Stimulated activated CD4-positive, alpha-beta T cell treated with anti-CD3 and anti-CD28 coated beads, TNF-alpha, amount 100 ng/mL, for 24 hours (primary cell): ENCODE data around the gene IQCN.
A peak's percentile ranks its signal among the peaks of the same experiment; 100 is the strongest.

Experiments
- DNase-seq, 3 experiments: peaks; one replicate each; pipeline ENCODE4 v3.0.0-alpha.2; 2020; ENCODE audit warnings: low read depth in 3 of 3

Gene IQCN

DNA sequence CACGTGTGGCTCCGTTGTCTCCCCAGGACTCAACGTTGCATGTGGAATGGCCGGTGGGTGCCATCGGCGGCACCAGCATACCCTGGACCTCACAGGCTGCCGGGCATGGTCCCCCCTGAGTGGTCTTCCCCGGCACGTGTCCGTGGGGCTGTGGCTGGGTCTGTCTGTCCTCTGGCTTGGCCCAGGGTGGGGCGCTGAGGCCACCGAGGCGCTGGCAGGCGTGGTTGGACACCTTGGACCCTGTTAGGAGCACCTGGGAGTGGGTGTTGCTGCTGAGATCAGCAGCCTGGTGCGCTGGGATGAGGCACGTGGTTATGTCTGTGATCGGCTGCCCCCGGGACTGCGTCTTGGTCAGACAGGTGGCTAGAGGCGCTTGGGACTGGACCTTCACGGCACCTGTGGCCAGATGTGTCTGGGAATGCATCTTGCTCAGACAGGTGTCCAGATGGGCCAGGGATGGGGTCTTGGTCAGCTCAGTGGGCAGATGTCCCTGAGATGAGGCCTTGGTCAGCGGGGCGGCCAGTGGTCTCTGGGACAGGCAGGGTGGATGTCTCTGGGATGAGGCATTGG, 9.2 kb downstream of the IQCN start:
- DNase-seq: no peak

DNA sequence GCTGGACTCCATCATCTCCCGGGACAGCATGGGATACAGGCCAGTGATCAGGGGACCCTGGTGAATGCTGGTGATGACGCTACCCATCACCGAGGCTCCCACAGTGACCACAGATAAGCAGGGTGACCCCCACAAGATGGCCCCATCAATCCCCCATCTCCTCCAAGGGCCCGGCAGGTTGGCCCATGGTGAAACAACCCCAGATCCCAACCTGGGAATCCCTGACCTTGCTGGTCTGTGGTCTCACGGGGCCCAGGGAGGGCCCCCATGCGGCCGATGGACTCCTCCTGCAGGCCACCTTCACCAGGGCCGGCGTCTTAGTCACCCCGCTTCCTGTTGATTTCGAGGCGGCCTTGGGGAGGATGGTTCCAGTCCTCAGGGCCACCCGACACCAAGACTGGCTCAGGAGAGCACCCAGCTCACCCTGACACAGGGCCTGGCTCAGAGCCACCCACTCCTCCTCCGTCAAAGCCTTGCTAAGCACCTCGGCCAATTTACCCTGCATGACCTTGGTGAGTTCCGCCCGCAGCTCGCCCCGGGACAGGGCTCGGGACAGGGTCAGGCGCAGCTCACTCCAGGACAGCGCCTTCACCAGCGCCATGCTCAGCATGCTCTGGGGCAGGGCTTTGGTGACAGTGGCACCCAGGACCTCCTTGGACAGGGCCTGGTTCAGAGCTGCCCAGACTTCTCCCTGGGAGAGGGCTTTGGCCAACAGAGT, 10.0 kb downstream of the IQCN start:
- no peak for DNase-seq

DNA sequence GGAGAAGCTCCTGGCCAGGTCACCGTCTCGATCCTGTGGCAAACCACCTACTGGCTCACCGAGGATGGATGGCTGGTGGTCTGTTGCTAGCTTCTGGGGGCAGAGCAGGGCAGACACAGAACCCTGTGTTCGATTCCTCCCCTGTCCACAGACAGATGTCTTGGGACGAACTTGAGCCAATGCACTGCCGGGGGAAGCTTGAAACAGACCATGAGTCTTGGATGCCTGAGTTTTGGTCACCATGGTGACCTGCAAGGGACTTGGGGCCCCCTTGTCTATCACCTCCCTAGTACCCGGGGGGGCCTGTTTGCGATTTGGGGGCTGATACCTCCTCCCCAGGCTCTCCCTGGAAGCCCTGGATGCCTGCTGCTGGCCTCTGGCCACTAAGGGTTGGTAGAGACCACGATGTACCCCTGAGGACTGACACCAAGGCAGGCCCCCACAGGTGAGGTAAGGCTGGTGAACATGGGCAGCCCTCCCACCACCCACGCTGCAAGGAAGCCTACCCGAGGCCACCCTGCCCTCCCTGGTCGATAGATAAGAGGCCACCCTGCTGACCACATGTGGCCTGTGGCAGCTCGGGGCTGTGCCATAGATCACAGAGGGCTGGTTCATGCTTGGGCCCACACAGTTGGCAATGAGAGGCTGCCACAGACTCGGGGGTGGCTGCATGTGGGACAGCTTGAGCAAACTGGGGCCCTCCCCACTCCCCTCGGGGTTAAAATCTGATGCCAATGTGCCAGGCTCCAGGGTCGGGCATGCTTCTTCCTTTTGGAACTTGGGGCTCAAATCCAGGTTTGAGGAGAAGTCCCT, 10.7 kb downstream of the IQCN start:
- no peak for DNase-seq

DNA sequence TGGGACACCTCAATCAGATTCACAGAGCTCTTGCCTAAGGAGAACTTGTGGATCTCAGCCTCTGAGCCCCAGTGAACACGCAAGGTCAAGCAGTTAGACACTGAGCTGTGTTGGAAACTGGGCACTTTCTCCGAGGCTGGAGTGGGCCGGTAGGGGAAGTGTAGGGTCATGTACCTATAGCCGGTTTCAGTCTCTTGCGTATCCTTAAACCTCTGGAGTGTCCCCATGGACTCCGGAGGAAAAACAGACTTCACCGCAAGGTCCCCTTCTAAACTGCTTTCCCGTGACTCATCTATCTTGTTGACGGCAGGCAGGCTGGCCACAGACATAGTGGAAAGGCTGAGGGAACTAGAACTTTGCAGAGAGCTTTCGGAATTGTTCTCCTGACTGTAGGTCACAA, 11.3 kb downstream of the IQCN start:
- no peak for DNase-seq

DNA sequence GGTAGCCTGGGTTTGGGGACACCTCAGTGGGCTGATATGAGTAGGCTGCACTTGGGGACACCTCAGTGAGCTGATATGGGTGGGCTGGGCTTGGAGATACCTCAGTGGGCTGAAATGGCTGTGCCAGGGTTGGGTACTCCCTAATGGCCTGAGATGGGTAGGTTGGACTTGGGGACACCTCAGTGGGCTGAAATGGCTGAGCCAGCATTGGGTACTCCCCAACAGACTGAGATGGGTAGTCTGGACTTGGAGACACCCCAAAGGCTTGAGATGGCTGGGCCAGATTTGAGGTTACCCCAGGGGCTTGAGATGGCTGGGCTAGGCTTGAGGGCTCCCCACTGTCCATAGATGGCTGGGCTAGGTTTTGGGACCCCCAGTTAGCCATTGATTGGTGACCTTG, 12.1 kb downstream of the IQCN start:
- DNase-seq: no peak

DNA sequence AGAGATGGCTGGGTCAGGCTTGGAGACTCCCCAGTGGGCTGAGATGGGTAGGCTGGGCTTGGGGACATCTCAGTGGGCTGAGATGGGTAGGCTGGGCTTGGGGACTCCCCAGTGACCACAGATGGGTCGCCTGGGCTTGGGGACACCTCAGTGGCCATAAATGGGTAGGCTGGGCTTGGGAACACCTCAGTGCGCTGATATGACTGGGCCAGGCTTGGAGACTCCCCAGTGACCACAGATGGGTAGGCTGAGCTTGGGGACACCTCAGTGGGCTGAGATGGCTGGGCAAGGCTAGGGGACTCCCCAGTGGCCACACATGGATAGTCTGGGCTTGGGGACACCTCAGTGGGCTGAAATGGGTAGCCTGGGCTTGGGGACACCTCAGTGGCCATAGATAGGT, 12.8 kb downstream of the IQCN start:
- no peak for DNase-seq

DNA sequence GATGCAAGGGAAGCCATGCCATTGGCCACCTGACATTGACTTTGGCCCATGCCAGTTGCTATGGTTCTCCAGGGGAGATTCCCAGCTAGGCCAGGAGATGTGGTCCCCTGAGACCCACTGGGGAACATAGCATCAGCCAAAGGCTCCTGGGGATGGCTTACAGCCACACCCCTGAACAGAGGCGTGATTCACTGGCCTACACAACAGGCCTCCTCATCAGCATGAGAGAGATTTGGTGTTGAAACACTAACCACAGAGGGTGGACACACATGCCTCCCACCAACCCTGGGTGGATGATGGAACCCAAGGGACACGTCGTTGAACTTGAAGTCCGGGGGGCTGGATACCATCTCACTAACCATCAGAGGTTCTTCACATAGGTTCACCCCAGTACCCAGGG, 14.4 kb downstream of the IQCN start:
- no peak for DNase-seq

DNA sequence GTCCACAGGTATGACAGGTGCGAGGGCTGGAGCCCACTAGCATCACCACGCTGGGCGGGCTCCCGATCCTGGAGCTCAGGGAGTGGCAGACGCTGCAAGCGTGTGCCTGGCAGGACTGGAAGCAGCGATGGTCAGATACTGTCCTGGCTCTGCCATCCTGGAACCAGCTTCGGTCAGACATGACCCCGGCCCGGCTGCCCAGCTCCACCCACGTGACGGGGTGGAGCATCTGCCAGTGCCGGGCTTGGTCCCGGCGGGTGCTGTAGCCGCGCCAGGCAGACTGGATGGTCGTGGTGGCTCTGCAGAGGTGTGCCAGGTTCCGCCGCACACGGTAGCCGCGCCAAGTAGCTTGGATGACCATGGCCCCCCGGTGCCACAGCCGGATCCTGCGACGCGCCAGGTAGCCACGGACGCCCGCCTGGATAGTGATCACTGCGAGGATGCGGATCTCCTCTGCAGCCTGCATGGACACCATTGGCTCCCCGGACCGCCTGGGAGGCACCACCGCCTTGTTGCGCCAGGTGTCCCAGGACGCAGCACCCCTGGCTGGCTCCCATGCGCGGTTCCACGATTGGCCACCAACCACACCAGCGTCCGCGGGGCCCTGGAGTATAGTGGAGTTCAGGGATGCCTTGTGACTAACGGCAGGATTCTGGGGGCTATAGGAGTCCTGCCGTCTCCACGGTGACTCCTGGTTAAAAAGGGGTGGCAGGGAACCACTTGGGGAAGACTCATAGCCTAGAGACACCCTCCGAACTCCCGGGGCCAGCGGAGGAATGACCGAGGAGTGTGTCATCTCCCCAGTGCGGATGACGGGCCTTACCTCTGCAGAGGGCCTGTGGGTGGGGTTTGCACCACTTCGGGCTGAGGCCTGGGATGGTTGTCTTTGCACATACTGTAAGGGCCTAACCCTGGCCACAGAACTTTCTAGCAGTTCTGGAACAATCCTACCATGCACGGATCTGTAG, 16.5 kb downstream of the IQCN start:
- DNase-seq: no peak

DNA sequence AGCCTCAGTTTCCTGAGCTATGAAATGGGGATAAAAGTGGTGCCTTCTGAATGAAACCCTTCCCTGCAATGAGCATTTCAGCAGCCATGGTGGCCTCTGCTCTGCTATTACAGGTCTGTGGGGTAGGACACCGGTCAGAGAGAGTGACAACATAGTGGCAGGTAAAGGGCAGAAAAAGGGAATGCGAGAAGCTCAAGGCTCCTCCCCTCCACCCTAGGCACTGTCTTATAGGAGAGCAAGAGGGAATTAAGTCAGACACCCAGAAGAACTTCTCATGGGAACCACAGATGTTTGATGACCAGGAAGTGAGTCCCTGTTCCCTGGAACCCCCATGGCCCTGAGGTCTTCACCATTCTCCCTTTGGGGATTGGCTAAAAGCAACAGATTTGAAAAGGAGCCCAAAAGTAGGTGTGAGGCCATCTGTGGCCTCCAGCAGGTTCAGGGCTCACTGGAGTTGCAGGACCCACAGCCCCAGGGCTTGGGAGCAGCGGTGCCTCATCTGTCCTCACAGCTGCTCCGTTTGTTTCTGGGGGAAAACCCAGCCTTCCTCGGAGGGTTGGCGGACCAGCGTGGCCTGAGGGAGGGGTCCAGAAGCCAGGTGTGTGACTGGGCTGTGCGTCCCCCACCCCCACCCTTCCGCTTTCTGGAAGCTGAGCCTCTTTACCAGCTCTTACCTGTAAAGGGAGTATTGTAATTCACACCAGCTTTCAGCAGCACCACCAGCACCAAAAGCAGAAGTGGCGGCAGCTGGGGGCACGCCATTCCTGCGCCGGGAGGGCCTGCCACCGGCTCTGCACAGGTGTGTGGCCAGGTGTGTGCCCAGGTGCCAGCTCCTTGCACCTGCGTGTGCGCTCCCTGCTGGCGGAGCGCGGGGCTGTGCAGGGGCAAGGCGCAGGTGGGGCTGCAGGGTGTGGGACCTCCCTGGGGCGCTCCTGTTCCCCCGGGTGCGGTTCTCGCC, 19.4 kb downstream of the IQCN start:
- DNase-seq: no peak

DNA sequence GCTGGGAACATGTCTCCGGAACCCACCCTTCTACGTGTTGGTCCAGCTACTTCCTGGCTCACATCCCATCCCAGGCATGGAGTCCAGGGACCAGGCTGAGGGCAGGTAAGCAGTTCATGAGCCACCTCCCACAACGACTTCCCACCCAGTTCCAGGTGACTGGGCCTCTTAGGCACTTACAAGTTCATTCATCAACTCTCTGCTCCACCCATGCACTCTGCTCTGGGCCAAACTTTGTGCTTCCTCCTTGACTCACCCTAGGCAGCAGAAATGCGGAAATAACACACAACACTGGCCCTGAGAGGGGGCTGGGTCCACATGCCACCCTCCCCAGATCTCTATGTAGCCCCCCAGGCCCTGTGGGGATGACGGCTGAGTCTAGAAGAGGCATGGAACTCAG, 20.5 kb downstream of the IQCN start:
- DNase-seq: no peak

DNA sequence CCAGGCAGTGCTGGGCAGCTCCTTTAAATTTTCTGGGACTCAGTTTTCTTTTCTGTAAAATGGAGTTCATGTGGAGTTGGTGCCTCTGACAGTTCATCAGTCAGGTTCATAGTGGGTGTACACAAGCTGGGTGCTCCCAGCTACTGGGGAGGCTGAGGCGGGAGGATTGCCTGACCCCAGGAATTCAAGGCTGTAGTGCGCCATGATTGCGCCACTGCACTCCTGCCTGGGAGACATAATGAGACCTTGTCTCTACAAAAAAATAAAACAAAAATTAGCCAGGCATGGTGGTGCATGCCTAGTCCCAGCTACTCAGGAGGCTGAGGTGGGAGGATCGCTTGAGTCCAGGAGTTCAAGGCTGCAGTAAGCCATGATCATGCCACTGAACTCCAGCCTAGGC, 21.1 kb downstream of the IQCN start:
- no peak for DNase-seq

DNA sequence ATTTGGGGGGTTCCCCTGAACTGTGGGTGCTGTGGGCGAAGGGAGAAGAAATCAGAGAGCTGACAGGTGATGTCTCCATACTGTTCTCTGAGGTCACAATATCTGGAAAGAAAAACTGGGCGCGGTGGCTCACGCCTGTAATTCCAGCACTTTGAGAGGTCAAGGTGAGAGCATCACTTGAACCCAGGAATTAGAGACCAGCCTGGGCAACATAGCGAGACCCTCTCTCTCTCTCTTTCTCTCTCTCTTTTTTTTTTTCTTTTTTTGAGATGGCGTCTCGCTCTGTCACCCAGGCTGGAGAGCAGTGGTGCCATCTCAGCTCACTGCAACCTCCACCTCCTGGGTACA, 21.9 kb downstream of the IQCN start:
- DNase-seq: no peak

DNA sequence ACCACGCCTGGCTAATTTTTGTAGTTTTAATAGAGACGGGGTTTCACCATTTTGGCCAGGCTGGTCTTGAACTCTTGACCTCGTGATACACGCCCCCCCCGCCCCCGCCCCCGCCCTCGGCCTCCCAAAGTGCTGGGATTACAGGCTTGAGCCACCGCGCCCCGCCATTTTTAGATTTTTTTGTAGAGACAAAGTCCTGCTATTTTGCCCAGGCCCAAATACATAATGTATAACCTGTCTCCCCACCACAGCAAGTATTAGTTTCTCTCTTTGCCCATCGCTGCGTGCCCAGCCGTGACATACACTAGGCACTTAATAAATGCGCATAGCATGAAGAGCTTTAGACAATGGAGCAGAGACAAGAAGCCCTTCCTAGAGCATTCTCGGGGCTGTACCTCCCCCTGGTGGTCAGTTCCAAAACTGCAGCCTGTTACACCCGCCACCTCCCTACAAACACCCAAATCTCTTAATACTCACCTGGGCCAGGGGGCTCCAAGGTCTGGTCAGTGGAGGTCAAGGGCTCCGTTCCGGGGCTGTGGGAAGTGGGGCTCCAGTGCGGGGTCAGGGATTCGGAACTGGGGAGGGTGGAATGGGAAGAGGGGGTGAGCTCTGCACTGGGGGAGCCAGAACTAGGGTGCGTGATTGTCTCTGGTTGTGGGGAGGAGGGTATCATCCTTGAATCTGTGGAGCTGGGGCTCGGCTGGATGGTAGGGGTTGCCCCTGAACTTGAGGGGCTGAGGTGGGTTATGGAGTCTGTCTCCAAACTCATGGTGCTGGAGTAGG, 22.5 kb downstream of the IQCN start:
- peak; percentile 64 to 78 (median 73) for DNase-seq

DNA sequence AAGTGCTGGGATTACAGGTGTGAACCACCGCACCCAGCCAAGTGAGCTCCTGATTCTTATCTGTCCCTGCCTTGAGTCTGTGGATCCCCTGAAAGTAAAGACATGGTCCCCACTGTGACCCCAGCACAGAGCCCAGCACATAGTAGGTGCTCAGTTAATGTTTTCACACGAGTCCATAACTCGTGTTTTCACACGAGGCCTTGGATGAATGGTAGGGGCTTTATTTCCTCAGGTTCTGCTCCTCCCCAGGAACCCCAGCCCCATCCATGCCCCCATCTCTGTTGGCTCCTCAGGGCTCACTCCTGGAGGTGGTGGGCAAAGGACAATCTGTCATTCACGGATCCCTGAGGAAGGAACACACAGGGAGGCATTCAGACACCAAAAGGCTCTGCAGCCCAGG, 24.4 kb downstream of the IQCN start:
- DNase-seq: no peak

DNA sequence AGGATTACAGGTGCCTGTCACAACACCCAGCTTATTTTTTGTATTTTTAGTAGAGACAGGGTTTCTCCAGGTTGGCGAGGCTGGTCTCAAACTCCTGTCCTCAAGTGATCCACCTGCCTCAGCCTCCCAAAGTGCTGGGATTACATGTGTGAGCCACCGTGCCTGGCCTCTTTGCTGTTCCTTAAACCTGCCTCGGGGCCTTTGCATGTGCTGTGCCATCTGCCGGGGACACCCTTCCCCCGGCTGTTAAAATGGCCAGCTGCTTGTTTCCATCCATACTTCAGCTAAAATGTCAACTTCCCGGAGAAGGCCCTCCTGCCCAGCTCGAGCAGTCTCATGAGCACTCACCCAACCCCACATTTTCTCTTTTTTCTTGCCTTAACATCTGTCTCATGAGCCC, 29.0 kb downstream of the IQCN start:
- DNase-seq: no peak

DNA sequence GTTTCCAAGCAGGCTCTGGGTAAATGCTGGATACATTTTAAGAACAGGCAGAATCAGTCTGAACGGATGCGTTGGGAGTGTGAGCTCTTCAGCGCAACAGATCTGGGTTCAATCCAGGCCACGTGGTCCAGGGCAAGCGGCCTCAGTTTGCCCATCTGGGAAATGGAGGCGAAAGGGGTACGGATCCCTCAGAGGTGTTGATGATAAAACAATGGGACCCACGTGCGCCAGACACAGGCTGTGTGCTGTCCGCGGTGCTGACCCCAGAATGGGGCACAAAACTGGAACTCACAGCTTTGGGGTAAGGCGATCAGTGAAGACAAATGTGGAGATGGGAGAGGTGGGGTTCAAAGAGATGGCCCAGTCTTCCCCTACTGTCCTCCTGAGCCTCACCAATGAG, 34.9 kb downstream of the IQCN start:
- no peak for DNase-seq

DNA sequence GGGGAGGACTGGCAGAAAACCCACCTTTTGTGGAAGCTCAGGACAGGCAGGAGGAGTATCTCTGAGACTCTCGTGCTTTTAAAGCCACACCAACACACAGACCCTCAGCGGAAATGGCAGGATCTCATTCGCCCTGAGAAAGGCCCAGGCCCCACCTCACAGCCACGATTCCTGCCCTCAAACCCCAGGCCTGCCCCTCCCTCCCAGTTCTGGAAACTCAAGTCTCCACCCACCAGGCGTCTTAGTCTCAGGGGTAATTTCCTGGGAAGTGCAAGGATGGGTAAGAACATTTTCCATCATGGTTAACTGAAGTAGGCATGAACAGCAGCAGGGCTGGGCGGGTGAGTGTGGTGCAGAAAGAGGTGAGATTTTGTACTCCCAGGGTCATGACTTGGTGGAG, 40.1 kb downstream of the IQCN start:
- DNase-seq: no peak

DNA sequence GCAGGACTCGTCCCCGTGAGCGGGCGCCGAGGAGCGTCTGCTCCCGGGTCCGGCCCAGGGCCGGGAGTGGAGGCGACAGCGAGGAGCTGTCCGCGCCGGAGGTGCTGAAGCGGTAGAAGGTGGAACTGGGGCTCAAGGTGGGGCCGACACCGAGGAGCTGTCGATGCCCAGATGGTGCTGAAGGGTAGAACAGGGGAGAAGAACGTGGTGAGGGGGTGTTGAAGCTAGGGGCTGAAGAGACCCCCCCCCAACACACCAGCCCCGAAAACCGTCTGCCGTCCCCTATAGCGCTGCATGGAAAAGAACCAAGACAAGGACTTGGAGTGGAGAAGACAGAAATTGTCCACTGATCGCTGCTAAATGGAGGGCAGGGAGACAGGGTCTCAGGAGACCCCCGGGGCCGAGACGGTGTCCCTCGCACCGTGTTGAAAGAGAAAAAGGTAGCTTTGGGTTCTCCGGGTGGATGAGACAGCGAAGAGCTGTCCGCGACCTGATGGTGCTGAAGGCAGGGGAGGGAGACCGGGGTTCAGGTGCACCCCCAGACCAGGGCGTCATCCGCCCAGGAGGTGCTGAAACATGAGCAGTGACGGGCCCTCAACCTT, 40.9 kb downstream of the IQCN start:
- peak in 1 of 3 experiments; percentile 40 for DNase-seq

DNA sequence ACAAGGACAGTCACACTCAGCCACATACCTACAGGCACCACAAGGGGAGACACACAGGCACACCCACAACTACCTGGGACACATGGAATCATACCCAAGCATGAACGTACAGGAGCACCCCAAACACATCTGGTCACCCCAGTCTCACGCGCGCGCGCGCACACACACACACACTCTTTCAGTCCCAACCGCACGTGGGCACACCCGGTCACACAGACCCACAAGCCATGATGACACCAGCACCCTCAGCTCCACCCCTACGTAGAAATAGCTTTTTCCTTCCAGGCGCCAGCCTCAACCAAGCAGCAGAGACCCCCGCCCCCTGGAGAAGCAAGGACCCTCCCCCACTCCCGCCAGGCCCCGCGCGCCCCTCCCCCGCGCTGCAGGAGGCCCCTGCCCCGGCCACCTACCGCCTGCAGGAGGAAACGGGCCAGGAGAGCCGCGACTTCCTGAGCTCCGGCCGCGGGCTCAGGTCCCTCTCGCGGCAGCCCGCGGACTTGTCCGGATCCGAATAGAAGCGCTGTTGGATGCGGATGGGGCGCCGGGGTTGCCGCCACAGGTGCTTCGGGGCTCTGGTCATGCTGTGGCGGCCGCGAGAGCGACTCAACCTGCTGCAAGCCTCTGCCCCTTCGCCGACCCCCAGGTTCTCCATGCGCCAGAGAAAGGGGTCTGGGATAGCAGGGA, 41.6 kb downstream of the IQCN start:
- DNase-seq: no peak
